ENCODE measurements around the gene PTBP1. TPM values are rescaled to one million over a fixed set of nuclear protein-coding genes. Genes with fewer than 3 reads are reported as not detected.

The PTBP1 gene
- total RNA-seq, 1 donor from 2014 or later, result 386 TPM

- no peak overlapping the region for H3K4me3 ChIP-seq (ENCODE audit: insufficient read depth, low read depth, low read length)
- Mint-ChIP-seq H3K27me3 (ENCODE audit: low read depth, unreplicated experiment) (peaks cover 14% of the 10 kb centered on the region), H3K9me3 (ENCODE audit: unreplicated experiment) (no peaks in the 10 kb centered on the region), H3K4me3 (ENCODE audit: unreplicated experiment) (no peak overlapping the region), H3K4me1 (ENCODE audit: low read depth, unreplicated experiment) (no peaks in the 10 kb centered on the region), H3K36me3 (ENCODE audit: low read depth, unreplicated experiment) (no peaks in the 10 kb centered on the region), H3K27ac (ENCODE audit: unreplicated experiment) (no peak overlapping the region)
- H3K27ac ChIP-seq (ENCODE audit: low read depth, low read length), result no peak overlapping the region
- FAIRE-seq, result no peak
- H3K4me2 ChIP-seq (ENCODE audit: low read length), result peak overlapping the region; percentile 10
- no peaks in the 10 kb centered on the region for H3K79me2 ChIP-seq (ENCODE audit: insufficient read depth, low read length)
- TF ChIP-seq CTCF (IDR thresholded peaks at IDR 0.05; ENCODE audit: insufficient read depth, low read depth, low read length) (no peak), EZH2 (IDR thresholded peaks at IDR 0.05; ENCODE audit: insufficient read depth, low read length) (no peak)
- peak; percentile 40 for DNase-seq (ENCODE audit: low read depth)
- H3K27me3 ChIP-seq (ENCODE audit: insufficient read depth, low read length), result peaks cover 9% of the 10 kb centered on the region
- H4K20me1 ChIP-seq (ENCODE audit: insufficient read depth, low read length), result no peaks in the 10 kb centered on the region
- no peaks in the 10 kb centered on the region for H3K36me3 ChIP-seq (ENCODE audit: insufficient read depth, low read length)
- no peaks in the 10 kb centered on the region for H3K4me1 ChIP-seq (ENCODE audit: insufficient read depth, low read length)
- peak overlapping the region; percentile 81 for H2AFZ ChIP-seq (ENCODE audit: low read depth, low read length)
- no peaks in the 10 kb centered on the region for H3K9me3 ChIP-seq (ENCODE audit: insufficient read depth, low read depth, low read length)
- H3K9ac ChIP-seq (ENCODE audit: low read length), result no peak overlapping the region
Observed at GRCh38 chr19:850221-850978, 53.1 kb downstream of the PTBP1 start.

- no peak overlapping the region for H3K27ac Mint-ChIP-seq (ENCODE audit: unreplicated experiment)
- TF ChIP-seq EZH2 (IDR thresholded peaks at IDR 0.05; ENCODE audit: insufficient read depth, low read length), result no peak
- TF ChIP-seq CTCF (IDR thresholded peaks at IDR 0.05; ENCODE audit: insufficient read depth, low read depth, low read length), result no peak
- H3K9me3 Mint-ChIP-seq (ENCODE audit: unreplicated experiment), result no peaks in the 10 kb centered on the region
Observed at GRCh38 chr19:850979-851335, 53.7 kb downstream of the PTBP1 start.

More at GRCh38 chr19:850979-851335, 53.7 kb downstream of the PTBP1 start:
- peak overlapping the region; percentile 81 for H2AFZ ChIP-seq (ENCODE audit: low read depth, low read length)
- H4K20me1 ChIP-seq (ENCODE audit: insufficient read depth, low read length), result no peaks in the 10 kb centered on the region
- H3K36me3 ChIP-seq (ENCODE audit: insufficient read depth, low read length), result no peaks in the 10 kb centered on the region
- peak overlapping the region; percentile 10 for H3K4me2 ChIP-seq (ENCODE audit: low read length)
- peaks cover 6% of the 10 kb centered on the region for H3K27me3 ChIP-seq (ENCODE audit: insufficient read depth, low read length)
- H3K4me3 Mint-ChIP-seq (ENCODE audit: unreplicated experiment), result no peak overlapping the region
- peaks cover 10% of the 10 kb centered on the region for H3K27me3 Mint-ChIP-seq (ENCODE audit: low read depth, unreplicated experiment)
- no peak overlapping the region for H3K27ac ChIP-seq (ENCODE audit: low read depth, low read length)
- no peak overlapping the region for H3K9ac ChIP-seq (ENCODE audit: low read length)
- no peaks in the 10 kb centered on the region for H3K79me2 ChIP-seq (ENCODE audit: insufficient read depth, low read length)
- H3K4me1 Mint-ChIP-seq (ENCODE audit: low read depth, unreplicated experiment), result no peaks in the 10 kb centered on the region
- FAIRE-seq (no peak), DNase-seq (ENCODE audit: low read depth) (no peak)
- no peaks in the 10 kb centered on the region for H3K9me3 ChIP-seq (ENCODE audit: insufficient read depth, low read depth, low read length)
- no peaks in the 10 kb centered on the region for H3K4me1 ChIP-seq (ENCODE audit: insufficient read depth, low read length)
- H3K4me3 ChIP-seq (ENCODE audit: insufficient read depth, low read depth, low read length), result no peak overlapping the region
- H3K36me3 Mint-ChIP-seq (ENCODE audit: low read depth, unreplicated experiment), result no peaks in the 10 kb centered on the region

Data from astrocyte (in vitro differentiated cells and primary cell).